Astrocyte of the cerebellum (primary cell): ENCODE measurements around the gene ZNF653.

Experiments
- DNase-seq: peaks from one replicate; pipeline ENCODE4 v3.0.0-alpha.2; 2011; ENCODE audit warnings: low read depth
- H3K4me3 ChIP-seq: 2 replicates; pipeline ENCODE4 v1.5.1; 2011; ENCODE audit warnings: mild to moderate bottlenecking, low read depth, low read length, moderate library complexity
- in situ Hi-C: cut with HindIII; loops from 2 replicates; pipeline ENCODE4 v1.10.0; 2017; ENCODE audit warnings: low sequenced_read_pairs
- TF ChIP-seq, protein P1 (sequence below): IDR thresholded peaks from 2 replicates; pipeline ENCODE4 v1.5.1; 2012; ENCODE audit warnings: low read length, low read depth, moderate library complexity, mild to moderate bottlenecking; ENCODE audit errors: missing control alignments

The ZNF653 gene

DNA sequence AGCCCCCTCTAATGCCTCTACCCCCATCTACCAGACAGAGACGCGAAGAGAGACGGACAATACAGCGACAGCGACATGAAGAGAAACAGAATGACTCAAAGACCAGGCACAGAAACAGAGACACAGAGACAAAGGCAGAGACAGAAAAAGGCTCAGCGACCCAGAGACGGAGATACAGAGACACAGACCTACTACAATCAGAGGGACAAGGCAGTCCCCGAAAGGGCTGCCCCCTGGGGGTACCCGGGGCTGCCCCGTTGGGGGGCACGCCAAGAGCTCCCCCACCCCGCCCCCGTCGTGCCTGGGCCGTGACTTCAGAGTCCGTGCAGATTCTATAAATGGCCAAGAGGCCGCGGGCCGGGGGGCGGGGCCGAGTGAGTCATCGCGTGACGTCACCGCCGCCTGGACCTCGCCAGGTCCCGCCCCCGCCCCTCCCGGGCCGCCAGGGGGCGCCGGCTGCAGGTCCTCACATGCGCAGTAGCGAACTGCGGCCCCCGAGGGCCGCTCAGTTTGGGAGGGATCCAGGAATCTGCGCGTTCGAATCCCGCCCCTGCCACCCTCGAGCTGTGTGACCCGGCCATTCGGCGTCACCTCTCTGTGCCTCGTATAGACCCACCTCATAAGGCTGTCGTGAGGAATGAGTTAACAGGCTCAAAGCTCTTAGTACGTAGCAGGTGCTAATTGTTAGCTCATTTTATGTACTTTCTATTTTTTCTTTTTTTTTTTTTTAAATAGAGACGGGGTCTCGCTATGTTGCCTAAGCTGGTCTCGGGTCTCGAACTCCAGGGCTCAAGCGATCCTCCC, 30.4 kb upstream of the ZNF653 start:
- DNase-seq: peak; percentile 40
- H3K4me3 ChIP-seq: peak overlapping the region; percentile 26
- in situ Hi-C loops: no loop called here
- TF ChIP-seq, protein P1, sequence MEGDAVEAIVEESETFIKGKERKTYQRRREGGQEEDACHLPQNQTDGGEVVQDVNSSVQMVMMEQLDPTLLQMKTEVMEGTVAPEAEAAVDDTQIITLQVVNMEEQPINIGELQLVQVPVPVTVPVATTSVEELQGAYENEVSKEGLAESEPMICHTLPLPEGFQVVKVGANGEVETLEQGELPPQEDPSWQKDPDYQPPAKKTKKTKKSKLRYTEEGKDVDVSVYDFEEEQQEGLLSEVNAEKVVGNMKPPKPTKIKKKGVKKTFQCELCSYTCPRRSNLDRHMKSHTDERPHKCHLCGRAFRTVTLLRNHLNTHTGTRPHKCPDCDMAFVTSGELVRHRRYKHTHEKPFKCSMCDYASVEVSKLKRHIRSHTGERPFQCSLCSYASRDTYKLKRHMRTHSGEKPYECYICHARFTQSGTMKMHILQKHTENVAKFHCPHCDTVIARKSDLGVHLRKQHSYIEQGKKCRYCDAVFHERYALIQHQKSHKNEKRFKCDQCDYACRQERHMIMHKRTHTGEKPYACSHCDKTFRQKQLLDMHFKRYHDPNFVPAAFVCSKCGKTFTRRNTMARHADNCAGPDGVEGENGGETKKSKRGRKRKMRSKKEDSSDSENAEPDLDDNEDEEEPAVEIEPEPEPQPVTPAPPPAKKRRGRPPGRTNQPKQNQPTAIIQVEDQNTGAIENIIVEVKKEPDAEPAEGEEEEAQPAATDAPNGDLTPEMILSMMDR: peak; percentile 91

DNA sequence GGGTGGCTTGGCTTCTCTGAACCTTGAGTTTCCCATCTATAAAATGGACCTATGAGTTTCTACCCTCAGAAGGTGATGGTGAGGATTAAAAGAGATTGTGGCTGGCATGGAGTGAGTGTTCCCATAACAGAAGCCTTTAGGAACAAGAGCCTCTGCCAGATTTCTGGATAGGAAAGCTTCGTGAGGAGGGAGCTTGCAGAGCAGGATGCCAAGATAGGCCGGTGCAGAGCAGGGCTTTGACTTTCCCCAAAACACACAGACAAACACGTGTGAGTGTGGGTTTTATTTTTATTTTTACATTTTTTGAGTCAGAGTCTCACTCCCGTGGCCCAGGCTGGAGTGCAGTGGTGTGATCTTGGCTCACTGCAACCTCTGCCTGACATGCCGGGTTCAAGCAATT, 29.3 kb upstream of the ZNF653 start:
- in situ Hi-C loops: no loop called here
- DNase-seq: no peak
- TF ChIP-seq, protein P1: no peak
- no peak overlapping the region for H3K4me3 ChIP-seq

DNA sequence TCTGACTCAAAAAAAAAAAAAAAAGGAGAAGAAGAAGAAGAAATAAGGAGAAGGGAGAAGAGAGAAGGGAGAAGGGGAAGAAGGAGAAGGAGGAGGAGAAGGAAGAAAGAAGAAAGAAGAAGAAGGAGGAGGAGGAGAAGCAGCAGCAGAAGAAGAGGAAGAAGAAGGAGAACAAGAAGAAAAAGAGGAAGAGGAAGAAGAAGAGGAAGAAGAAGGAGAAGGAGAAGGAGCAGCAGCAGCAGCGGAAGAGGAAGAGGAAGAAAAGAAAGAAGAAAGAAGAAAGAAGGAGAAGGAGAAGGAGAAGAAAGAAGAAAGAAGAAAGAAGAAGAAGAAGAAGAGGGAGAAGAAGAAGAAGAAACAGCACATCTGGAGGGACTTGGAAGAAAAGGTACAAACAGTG, 28.9 kb upstream of the ZNF653 start:
- no peak overlapping the region for H3K4me3 ChIP-seq
- TF ChIP-seq, protein P1: no peak
- in situ Hi-C loops: no loop called here
- DNase-seq: no peak

DNA sequence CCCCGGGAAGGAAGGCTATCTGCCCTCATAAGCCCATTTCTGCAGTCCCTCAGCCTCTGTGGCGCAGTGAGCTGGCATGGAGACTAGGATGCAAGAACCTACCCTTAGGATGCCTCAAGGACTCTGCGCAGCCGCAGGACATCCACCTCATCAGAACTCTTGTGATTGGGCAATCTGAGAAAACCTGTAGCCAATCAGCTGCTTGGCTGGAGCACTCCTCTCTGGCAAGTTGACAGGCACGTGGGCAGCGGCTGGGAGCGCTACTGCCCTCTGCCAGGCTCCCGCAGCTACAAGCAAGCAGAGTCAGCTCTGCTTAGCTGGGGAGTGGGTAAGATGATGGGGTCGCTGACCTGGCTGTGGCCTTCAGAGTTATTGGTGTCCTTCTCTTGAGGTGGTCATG, 24.8 kb upstream of the ZNF653 start:
- H3K4me3 ChIP-seq: no peak overlapping the region
- DNase-seq: peak; percentile 16
- TF ChIP-seq, protein P1: peak; percentile 11
- in situ Hi-C loops: no loop called here

DNA sequence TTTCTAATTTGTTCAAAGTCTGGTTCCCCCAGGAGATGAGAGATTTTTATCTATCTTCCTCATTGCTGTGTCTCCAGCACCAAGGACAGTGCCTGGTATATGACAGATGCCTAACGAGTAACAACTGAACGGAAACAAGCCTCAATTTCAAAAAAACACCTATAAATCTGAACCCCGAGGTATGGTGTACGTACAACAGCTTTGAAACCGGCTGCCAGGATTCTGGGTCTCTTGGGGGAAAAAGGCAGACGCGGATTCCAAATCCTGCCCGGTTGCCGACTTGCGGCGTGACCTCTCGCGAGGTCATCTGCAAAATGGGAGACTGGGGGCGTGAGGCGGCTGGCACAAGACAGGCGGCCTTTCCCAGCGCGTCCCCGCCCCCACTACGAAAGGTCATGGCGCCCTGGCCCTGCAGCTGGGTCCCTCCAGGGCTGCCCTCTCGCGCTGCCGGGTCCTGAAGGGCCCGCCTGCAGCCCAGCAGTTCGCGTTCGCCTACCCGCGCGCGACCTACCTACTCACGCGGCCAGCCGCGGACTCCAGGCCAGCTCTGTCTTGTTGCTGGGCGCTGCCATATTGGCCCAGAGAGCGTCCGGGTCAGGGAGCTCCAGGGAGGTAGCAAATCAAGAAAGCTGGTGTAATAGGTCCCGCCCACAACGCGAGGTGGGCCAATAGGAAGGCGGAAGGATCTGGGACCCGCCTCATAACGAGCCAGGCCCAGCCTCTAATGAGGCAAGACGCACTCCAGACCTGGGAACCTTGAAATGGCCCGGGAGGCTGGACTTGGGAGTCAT, 23.1 kb upstream of the ZNF653 start, which contains the start of gene ECSIT:
ECSIT (minus strand) TSS at position 584 of the 791 bp plus-strand sequence. CDS start 9,964 bp downstream, outside the sequence.
- TF ChIP-seq, protein P1: no peak
- peak; percentile 96 for DNase-seq
- H3K4me3 ChIP-seq: peak within 1 kb of the TSS; percentile 82
- in situ Hi-C loops: no loop called here

DNA sequence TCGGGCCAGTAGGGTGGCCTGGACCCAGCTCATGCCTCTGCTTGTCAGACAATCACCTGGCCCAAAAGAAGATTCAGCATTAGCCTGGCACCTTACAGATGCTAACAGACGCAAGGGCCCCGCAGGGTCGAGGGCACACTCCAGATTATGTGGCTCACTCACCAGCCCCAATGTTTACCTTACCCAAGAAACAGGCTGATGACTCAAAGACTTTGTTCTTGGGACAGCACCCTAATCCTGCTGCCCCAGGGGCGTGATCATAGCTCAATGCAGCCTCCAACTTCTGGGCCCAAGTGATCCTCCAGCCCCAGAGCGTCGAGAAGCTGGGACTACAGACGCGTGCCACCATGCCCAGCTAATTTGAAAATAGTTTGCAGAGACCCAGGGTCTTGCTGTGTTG, 13.5 kb upstream of the ZNF653 start:
- H3K4me3 ChIP-seq: no peak overlapping the region
- DNase-seq: no peak
- in situ Hi-C loops: no loop called here
- TF ChIP-seq, protein P1: no peak
